H4 (cell line): ENCODE measurements around the gene MEX3C. TPM values are rescaled to one million over a fixed set of nuclear protein-coding genes. Genes with fewer than 3 reads are reported as not detected.

Experiments
- DNase-seq: peaks from one replicate; pipeline ENCODE4 v3.0.0-alpha.2; 2015; ENCODE audit warnings: low spot score
- total RNA-seq: library from RNA; depleted of rRNA; stranded (reverse); fragments of >200 nt; shearing (Covaris generic); gene quantifications from 2 replicates; pipeline ENCODE4 v1.2.3, GENCODE V29; 2014

Gene MEX3C
- total RNA-seq, 1 experiment from 2014 or later: 34.2 TPM

GRCh38 chr18:51191128-51191717, 6.3 kb downstream of the MEX3C start:
- DNase-seq: no peak

- DNase-seq: no peak
Observed at GRCh38 chr18:51190000-51190399, 7.5 kb downstream of the MEX3C start.

- no peak for DNase-seq
Observed at GRCh38 chr18:51188024-51188701, 9.3 kb downstream of the MEX3C start.

- no peak for DNase-seq
Observed at GRCh38 chr18:51185075-51185474, 12.4 kb downstream of the MEX3C start.

GRCh38 chr18:51184091-51184457, 13.4 kb downstream of the MEX3C start:
- DNase-seq: no peak

GRCh38 chr18:51183372-51184090, 13.9 kb downstream of the MEX3C start:
- no peak for DNase-seq

- DNase-seq: no peak
Observed at GRCh38 chr18:51182824-51183223, 14.7 kb downstream of the MEX3C start.

GRCh38 chr18:51171625-51172259, 25.7 kb downstream of the MEX3C start:
- DNase-seq: no peak

- no peak for DNase-seq
Observed at GRCh38 chr18:51171223-51171622, 26.3 kb downstream of the MEX3C start.

- no peak for DNase-seq
Observed at GRCh38 chr18:51170664-51171063, 26.8 kb downstream of the MEX3C start.

GRCh38 chr18:51169731-51170130, 27.8 kb downstream of the MEX3C start:
- DNase-seq: no peak

GRCh38 chr18:51168960-51169662, 28.4 kb downstream of the MEX3C start:
- DNase-seq: no peak

- no peak for DNase-seq
Observed at GRCh38 chr18:51168026-51168742, 29.3 kb downstream of the MEX3C start.

GRCh38 chr18:51165296-51165695, 32.2 kb downstream of the MEX3C start:
- DNase-seq: no peak

- DNase-seq: no peak
Observed at GRCh38 chr18:51164761-51165281, 32.7 kb downstream of the MEX3C start.

- DNase-seq: no peak
Observed at GRCh38 chr18:51164342-51164741, 33.1 kb downstream of the MEX3C start.

GRCh38 chr18:51163543-51163942, 33.9 kb downstream of the MEX3C start:
- no peak for DNase-seq

GRCh38 chr18:51162617-51163016, 34.9 kb downstream of the MEX3C start:
- no peak for DNase-seq

- no peak for DNase-seq
Observed at GRCh38 chr18:51160646-51161045, 36.8 kb downstream of the MEX3C start.

- no peak for DNase-seq
Observed at GRCh38 chr18:51157215-51157614, 40.3 kb downstream of the MEX3C start.

GRCh38 chr18:51154431-51155063, 42.9 kb downstream of the MEX3C start:
- DNase-seq: no peak
